Measurements from ENCODE around the gene CHMP1A. TPM values are rescaled to one million over a fixed set of nuclear protein-coding genes. Genes with fewer than 3 reads are reported as not detected.
A peak's percentile ranks its signal among the peaks of the same experiment; 100 is the strongest.
"Not testable (repeated sequence)": the region's sequence is repeated elsewhere in the genome, so short reads cannot be mapped to it uniquely, and the experiment has no call there.

Gene CHMP1A
- total RNA-seq, 6 donors from 2014 or later, result 51.4 to 117 (median 97.8) TPM

DNA sequence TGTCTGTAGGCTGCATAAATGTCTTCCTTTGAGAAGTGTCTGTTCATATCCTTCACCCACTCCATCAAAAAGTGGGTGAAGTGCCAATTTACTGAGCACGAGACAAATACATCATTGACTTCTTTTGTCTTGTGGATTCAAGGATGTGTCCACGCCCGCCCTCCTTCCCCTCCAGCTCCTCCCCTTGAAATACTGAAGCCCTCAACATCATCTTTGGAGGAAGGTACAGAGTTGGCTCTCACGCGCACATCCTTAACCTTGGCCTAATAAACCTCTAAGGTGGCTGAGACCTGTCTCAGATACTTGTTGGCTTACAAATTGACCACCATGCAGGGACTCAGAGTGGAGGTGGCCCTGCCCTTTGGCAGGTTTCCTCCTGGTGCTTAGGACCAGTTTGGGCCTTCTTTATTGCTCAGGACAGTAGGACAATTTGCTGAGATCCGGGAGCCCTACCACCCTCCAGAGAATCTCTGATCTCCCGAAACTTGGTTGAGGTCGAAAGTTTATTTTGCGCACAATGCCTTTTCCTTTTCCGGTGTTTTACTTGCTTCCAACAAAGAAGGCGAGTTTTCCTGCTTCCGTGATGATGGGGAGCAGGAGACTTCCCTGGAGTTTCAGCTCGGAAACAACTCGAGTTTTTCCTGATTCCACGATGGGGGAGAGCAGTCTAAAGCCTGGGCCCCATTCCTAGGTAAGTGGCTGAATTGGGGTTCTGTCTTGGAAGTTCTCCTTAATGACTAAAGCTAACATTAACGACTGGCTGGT lies 14.9 kb upstream of the CHMP1A start:
- TF ChIP-seq POLR2AphosphoS5 (IDR thresholded peaks at IDR 0.05) (peak in 1 of 2 donors; percentile 3), EP300 (IDR thresholded peaks at IDR 0.05) (no peak)
- DNase-seq (no peak), ATAC-seq (ENCODE audit: low FRiP score in 2 of 2) (no peak)
- Histone ChIP-seq H3K9me3 (no peaks in the 10 kb centered on the region), H3K27me3 (no peaks in the 10 kb centered on the region), H3K4me3 (no peak overlapping the region), H3K27ac (peak overlapping the region; percentile 48 to 74 (median 68)), H3K36me3 (no peaks in the 10 kb centered on the region), H3K4me1 (peaks cover 0 to 15% (median 2%) of the 10 kb centered on the region in 4 donors)
- WGBS, 2 donors, result 73 to 75% methylated on average over 16 of the region's 16 CpGs

DNA sequence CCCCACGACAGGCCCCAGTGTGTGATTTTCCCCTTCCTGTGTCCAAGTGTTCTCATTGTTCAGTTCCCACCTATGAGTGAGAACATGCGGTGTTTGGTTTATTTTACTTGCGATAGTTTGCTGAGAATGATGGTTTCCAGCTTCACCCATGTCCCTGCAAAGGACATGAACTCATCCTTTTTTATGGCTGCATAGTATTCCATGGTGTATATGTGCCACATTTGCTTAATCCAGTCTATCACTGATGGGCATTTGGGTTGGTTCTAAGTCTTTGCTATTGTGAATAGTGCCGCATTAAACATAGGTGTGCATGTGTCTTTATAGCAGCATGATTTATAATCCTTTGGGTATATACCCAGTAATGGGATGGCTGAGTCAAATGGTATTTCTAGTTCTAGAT lies 14.1 kb upstream of the CHMP1A start:
- not testable (repeated sequence) for H3K4me3 ChIP-seq; H3K9me3 ChIP-seq; H3K36me3 ChIP-seq; H3K27ac ChIP-seq; DNase-seq; ATAC-seq (ENCODE audit: low FRiP score in 2 of 2); H3K27me3 ChIP-seq
- H3K4me1 ChIP-seq, result peaks cover 0 to 15% (median 2%) of the 10 kb centered on the region in 4 donors
- 87 to 93% methylated on average over 4 of the region's 4 CpGs for WGBS, 2 donors

DNA sequence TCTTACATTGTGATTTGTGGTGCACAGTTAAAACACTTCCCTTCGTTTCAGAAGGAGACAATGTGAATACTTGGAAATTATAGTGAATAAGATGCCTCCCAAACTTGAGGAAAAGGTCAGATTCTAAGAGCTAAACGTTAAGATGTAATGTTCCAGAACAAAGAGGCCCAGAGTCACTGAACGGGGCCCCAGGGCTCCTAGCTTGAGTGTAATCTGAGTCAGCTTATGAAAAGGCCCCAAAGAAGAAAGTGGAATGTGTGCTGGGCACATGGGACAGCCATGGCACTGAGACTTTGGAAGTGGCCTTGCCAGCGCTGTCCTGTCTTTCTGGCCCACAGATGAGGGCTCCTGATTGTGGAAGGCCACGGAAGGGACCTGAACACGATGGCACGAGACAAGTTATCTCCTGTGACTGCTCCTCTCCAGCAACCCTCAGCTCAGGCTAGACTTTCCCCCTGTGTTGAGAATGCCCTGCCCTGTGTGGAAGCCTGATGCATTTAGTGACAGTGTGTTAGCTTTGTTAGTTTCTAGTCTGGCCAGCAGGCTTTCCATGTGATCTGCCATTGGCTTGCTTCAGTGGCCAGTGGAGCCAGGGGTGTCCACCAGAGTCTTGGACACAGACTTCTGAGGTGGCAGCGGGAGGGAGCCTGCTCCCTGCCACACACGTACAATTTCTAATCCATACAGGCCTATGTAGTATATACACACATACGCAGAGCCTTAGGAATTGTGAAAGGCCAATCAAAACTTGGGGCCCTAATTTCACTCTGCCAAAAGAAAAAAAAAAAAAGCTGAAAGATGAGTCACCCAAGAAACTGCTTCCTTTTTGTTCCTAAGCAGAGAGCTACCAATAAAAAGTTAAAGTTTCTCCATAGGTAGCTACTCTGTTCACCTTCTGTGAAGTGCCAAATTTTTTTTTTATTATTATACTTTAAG lies 13.3 kb upstream of the CHMP1A start:
- H3K9me3 ChIP-seq, result no peaks in the 10 kb centered on the region
- ATAC-seq (ENCODE audit: low FRiP score in 2 of 2), result no peak

DNA sequence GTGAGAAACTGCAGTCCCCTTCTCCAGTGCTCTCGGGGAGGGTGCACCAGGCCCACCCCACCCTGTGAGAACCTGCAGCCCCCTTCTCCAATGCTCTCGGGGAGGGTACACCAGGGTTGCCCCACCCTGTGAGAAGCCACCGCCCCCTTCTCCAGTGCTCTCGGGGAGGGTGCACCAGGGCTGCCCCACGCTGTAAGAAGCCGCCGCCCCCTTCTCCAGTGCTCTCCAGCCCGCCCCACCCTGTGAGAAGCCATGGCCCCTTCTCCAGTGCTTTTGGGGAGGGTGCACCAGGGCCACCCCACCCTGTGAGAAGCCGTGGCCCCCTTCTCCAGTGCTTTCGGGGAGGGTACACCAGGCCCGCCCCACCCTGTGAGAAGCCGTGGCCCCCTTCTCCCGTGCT lies 12.2 kb upstream of the CHMP1A start:
- Histone ChIP-seq H3K9me3 (no peaks in the 10 kb centered on the region), H3K27ac (no peak overlapping the region), H3K4me1 (peaks cover 0 to 15% (median 2%) of the 10 kb centered on the region in 4 donors), H3K4me3 (no peak overlapping the region), H3K36me3 (no peaks in the 10 kb centered on the region), H3K27me3 (no peaks in the 10 kb centered on the region)
- WGBS, 2 donors, result 80 to 88% methylated on average over 2 to 13 of the region's 13 CpGs
- TF ChIP-seq, protein P1, sequence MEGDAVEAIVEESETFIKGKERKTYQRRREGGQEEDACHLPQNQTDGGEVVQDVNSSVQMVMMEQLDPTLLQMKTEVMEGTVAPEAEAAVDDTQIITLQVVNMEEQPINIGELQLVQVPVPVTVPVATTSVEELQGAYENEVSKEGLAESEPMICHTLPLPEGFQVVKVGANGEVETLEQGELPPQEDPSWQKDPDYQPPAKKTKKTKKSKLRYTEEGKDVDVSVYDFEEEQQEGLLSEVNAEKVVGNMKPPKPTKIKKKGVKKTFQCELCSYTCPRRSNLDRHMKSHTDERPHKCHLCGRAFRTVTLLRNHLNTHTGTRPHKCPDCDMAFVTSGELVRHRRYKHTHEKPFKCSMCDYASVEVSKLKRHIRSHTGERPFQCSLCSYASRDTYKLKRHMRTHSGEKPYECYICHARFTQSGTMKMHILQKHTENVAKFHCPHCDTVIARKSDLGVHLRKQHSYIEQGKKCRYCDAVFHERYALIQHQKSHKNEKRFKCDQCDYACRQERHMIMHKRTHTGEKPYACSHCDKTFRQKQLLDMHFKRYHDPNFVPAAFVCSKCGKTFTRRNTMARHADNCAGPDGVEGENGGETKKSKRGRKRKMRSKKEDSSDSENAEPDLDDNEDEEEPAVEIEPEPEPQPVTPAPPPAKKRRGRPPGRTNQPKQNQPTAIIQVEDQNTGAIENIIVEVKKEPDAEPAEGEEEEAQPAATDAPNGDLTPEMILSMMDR (IDR thresholded peaks at IDR 0.05), result no peak
- TF ChIP-seq POLR2A (IDR thresholded peaks at IDR 0.05), result no peak
- no peak for TF ChIP-seq POLR2AphosphoS5 (IDR thresholded peaks at IDR 0.05)
- TF ChIP-seq EP300 (IDR thresholded peaks at IDR 0.05), result no peak
- DNase-seq, result no peak
- no peak for ATAC-seq (ENCODE audit: low FRiP score in 2 of 2)

More for the DNA sequence above, 13.3 kb upstream of the CHMP1A start:
- TF ChIP-seq POLR2AphosphoS5 (IDR thresholded peaks at IDR 0.05) (no peak), POLR2A (IDR thresholded peaks at IDR 0.05) (no peak), EP300 (IDR thresholded peaks at IDR 0.05) (no peak)
- TF ChIP-seq, protein P1 (IDR thresholded peaks at IDR 0.05), result no peak
- Histone ChIP-seq H3K27me3 (no peaks in the 10 kb centered on the region), H3K4me1 (peaks cover 0 to 15% (median 2%) of the 10 kb centered on the region in 4 donors), H3K36me3 (no peaks in the 10 kb centered on the region), H3K4me3 (no peak overlapping the region), H3K27ac (no peak overlapping the region)
- DNase-seq, result no peak
- WGBS, 2 donors, result 84 to 91% methylated on average over 9 to 10 of the region's 10 CpGs

DNA sequence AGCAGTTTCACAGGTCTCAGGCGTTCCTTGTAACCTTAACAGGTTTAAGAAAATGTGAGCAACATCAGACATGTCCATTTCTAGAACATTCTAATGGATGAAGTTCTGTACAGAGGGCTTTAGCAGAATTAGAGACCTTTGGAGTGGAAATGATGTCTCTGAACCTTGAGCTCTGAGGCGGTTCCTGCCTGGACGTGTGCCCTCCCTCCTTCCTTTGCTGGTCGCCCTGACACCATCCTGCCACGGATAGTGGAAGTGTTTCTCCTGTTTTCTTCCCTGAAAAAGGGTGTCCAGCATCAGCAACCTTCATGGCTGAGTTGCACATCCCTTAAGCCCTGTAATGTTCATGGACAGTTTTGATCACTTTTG lies 11.3 kb upstream of the CHMP1A start:
- peak overlapping the region; percentile 35 to 53 (median 45) for H3K27ac ChIP-seq
- no peak for TF ChIP-seq EP300 (IDR thresholded peaks at IDR 0.05)
- TF ChIP-seq, protein P1 (IDR thresholded peaks at IDR 0.05), result no peak
- TF ChIP-seq POLR2A (IDR thresholded peaks at IDR 0.05), result no peak
- no peak for TF ChIP-seq POLR2AphosphoS5 (IDR thresholded peaks at IDR 0.05)
- DNase-seq (no peak), ATAC-seq (ENCODE audit: low FRiP score in 2 of 2) (no peak)
- peaks cover 0 to 15% (median 2%) of the 10 kb centered on the region in 4 donors for H3K4me1 ChIP-seq
- no peaks in the 10 kb centered on the region for H3K27me3 ChIP-seq
- H3K36me3 ChIP-seq, result peaks cover 0 to 4% (median 0%) of the 10 kb centered on the region in 4 donors
- H3K4me3 ChIP-seq, result peak overlapping the region in 3 of 4 donors; percentile 14 to 31 (median 30)
- H3K9me3 ChIP-seq, result no peaks in the 10 kb centered on the region
- 29 to 33% methylated on average over 5 of the region's 5 CpGs for WGBS, 2 donors
